Pancreas (tissue), 10 donors: ENCODE results near the gene LTBP1. TPM values are rescaled to one million over a fixed set of nuclear protein-coding genes. Genes with fewer than 3 reads are reported as not detected.

Source experiments
- ATAC-seq, 4 donors: fragments of 200-7000 bp; cut with Tn5 transposase; one replicate each; pipeline versions ENCODE4 v1.8.0 to v1.9.1; 2020; ENCODE audit warnings: mild to moderate bottlenecking in 4 of 4, moderate library complexity in 4 of 4
- DNase-seq, 6 donors: peaks; one replicate each; pipeline ENCODE4 v3.0.0-alpha.2; 2020
- FAIRE-seq: peaks from 2 replicates; lab custom pipeline; 2012; peaks lifted over from hg19 to GRCh38; lab: Jason Lieb, UNC
- H3K27ac ChIP-seq, 4 donors: fragments of 200-600 bp; sonication (generic); 1 replicate in 3 of 4; 2 replicates in 1 of 4; pipeline versions ENCODE4 v1.5.0 to v1.8.0; 2020
- H3K27me3 ChIP-seq, 4 donors: fragments of 200-600 bp; one replicate each; pipeline ENCODE4 v1.8.0; 2021
- H3K36me3 ChIP-seq, 3 donors: fragments of 200-600 bp; sonication (generic) in 1 of 3; one replicate each; pipeline versions ENCODE4 v1.5.0 to v1.8.0; 2020 to 2021
- H3K4me1 ChIP-seq, 3 donors: fragments of 200-600 bp; one replicate each; pipeline ENCODE4 v1.8.0; 2021
- H3K4me3 ChIP-seq, 4 donors: fragments of 200-600 bp; sonication (generic) in 2 of 4; one replicate each; pipeline versions ENCODE4 v1.5.0 to v1.8.0; 2020 to 2021
- H3K9me3 ChIP-seq, 4 donors: fragments of 200-600 bp; one replicate each; pipeline ENCODE4 v1.8.0; 2021
- WGBS, 2 donors: extraction: QIAGEN DNeasy Blood & Tissue Kit; methylation state at CpG; one replicate each; pipeline ENCODE4 v1.1.7; 2013; 5-methylcytosine and 5-hydroxymethylcytosine counted together
- intact Hi-C, 3 donors: fragments of 100-400 bp; cut with DNase I; formaldehyde crosslinking; loops; one replicate each; pipeline versions ENCODE4 v1.11.1 to v1.14.2; 2022
- polyA plus RNA-seq, 2 donors: library from polyadenylated mRNA; stranded (reverse); fragments of 200-250 nt; gene quantifications; one replicate each; pipeline ENCODE4 v1.2.3, GENCODE V29; 2013
- total RNA-seq, 6 donors: library from RNA; stranded (reverse); fragmentation: NEBNext Ultra II Directional in 4 of 6; extraction: Animal tissue kit (Norgen Biotek cat#: 25700) in 4 of 6; gene quantifications; one replicate each; pipeline versions ENCODE4 v1.2.1 to v1.2.4, GENCODE V29; 2021 to 2023
- TF ChIP-seq, protein P1 (sequence below), 4 donors: fragments of 200-600 bp; sonication (generic) in 3 of 4; IDR thresholded peaks; one replicate each; pipeline versions ENCODE4 v1.5.0 to v1.8.0; 2021; ENCODE audit warnings: antibody characterized with exemption in 4 of 4
- donor health status: healthy with polysubstance abuse.
- donor health status: DM: no; HTN: no; CAD: no; lungs with moderate emphysema.
- donor health status: DM: no; HTN: no; CAD: no.
- donor health status: control.
- donor health status: control.
- donor health status: Bipolar disorder and iron deficiency.
- donor health status: DM: yes; HTN: yes; CAD: no.
- donor health status: DM: no; HTN: no; CAD: no.
- donor health status: DM: no; HTN: no; CAD: no.
- donor health status: DM: yes; HTN: yes; CAD: no.

The LTBP1 gene
- total and polyA plus RNA-seq, 8 donors: 0.83 to 21.2 (median 2.6) TPM

DNA sequence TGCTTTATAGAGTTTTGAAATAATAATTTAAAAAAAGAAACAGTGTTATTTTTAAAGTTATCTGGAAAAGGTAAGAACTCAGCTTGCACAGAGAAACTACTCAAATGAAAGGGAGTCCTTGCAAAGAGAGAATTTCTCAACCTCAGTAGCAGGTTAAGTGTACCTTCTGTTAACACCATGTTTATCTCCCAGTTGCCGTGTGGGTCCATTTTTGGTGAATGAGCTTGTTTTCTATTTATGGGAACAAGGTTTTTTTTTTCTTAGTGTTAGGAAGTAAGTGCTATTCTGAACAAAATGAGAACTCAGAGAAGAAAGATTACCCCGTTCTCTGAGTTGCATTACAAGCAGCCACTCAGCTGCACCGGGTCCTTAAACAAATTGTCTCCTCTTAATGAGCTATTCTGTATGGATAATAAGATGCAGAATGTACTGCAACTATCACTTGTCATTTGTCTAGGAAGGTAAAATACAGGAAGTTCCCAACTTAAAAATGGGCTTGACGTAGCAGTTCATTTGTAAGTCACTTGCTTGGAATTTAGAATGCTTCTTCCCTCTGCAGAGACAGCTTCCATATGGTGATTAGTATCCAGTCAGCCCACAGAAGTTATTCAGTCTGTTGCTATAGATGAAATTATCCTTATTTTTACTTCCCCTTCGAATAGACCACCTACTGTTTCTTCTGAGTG is 74.9 kb downstream of the LTBP1 start:
- WGBS, 2 donors: 74 to 79% methylated on average over 5 of the region's 5 CpGs
- H3K4me3 ChIP-seq: no peak overlapping the region
- TF ChIP-seq, protein P1, sequence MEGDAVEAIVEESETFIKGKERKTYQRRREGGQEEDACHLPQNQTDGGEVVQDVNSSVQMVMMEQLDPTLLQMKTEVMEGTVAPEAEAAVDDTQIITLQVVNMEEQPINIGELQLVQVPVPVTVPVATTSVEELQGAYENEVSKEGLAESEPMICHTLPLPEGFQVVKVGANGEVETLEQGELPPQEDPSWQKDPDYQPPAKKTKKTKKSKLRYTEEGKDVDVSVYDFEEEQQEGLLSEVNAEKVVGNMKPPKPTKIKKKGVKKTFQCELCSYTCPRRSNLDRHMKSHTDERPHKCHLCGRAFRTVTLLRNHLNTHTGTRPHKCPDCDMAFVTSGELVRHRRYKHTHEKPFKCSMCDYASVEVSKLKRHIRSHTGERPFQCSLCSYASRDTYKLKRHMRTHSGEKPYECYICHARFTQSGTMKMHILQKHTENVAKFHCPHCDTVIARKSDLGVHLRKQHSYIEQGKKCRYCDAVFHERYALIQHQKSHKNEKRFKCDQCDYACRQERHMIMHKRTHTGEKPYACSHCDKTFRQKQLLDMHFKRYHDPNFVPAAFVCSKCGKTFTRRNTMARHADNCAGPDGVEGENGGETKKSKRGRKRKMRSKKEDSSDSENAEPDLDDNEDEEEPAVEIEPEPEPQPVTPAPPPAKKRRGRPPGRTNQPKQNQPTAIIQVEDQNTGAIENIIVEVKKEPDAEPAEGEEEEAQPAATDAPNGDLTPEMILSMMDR (IDR thresholded peaks at IDR 0.05): no peak
- no peaks in the 10 kb centered on the region for H3K9me3 ChIP-seq
- no peak overlapping the region for H3K27ac ChIP-seq
- DNase-seq: no peak
- ATAC-seq: no peak
- no peak for FAIRE-seq
- intact Hi-C loops: no loop called here
- H3K4me1 ChIP-seq: no peaks in the 10 kb centered on the region
- no peaks in the 10 kb centered on the region for H3K36me3 ChIP-seq
- H3K27me3 ChIP-seq: no peaks in the 10 kb centered on the region

DNA sequence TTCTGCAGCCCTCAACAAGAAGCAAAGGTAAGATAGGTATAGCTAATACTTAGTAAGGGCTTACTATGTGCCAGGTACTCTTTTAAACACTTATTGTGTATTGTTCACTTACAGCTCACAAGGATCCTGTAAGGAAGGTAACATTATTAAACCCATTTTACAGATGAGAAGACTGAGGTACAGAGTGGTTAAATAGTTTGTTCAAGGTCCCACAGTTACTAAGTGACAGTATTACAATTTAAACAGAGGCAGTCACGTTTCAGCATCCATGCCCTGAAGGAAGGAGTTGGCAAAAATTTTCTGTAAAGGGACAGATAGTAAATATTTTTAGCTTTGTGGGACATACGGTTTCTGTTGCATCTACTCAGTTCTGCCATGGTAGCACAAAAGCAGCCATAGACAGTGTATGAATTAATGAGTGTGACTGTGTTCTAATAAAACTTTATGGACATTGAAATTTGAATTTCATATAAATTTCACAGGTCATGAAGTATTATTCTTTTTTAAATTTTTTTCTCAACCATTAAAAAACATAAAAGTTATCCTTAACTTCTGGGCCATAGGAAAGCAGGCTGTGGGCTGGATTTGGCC is 75.7 kb downstream of the LTBP1 start:
- WGBS, 2 donors: 66 to 86% methylated on average over 2 of the region's 2 CpGs
- intact Hi-C loops: no loop called here
- FAIRE-seq (no peak), ATAC-seq (no peak), DNase-seq (no peak)
- TF ChIP-seq, protein P1 (IDR thresholded peaks at IDR 0.05): no peak
- H3K27me3 ChIP-seq: no peaks in the 10 kb centered on the region
- H3K4me1 ChIP-seq: no peaks in the 10 kb centered on the region
- no peak overlapping the region for H3K27ac ChIP-seq
- no peak overlapping the region for H3K4me3 ChIP-seq
- H3K9me3 ChIP-seq: no peaks in the 10 kb centered on the region
- H3K36me3 ChIP-seq: no peaks in the 10 kb centered on the region

DNA sequence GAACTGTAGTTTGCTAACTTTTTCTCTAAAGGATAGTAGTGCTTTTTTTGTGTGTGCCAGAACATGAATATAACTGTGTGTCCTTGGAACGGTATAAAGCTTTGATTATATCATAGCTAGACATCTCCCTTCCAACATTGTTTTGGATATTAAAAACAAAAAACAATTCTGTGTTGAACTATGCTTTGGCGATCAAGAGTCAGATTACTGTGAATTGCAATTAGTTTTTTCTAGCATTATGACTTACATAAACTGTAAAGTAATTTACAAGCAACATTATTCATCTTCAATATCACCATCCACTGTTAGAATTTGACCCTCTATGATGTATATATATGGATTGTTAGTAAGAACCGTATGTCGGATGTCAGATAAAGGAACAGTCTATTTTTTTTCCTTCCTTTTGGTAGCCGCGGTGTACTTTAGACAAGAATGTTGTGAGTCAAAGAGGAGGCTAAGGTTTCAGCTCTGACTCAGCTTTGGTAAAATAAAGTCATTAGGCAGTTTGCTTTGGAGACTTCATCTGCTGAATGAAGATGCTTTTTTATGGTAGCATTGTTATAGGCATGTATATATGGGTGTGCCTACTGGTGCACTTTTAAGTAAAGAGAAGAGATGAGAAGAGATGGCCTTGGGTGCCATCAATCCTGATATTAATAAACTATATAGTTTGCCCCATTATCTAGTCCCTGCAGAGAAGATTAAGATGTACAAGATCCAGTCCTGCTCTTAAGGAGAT is 76.4 kb downstream of the LTBP1 start:
- TF ChIP-seq, protein P1 (IDR thresholded peaks at IDR 0.05): no peak
- Histone ChIP-seq H3K4me3 (no peak overlapping the region), H3K27me3 (no peaks in the 10 kb centered on the region), H3K36me3 (no peaks in the 10 kb centered on the region), H3K27ac (no peak overlapping the region), H3K4me1 (no peaks in the 10 kb centered on the region), H3K9me3 (no peaks in the 10 kb centered on the region)
- ATAC-seq: peak in 1 of 4 donors; percentile 27
- intact Hi-C loops: no loop called here
- DNase-seq: no peak
- FAIRE-seq: no peak
- WGBS, 2 donors: 61 to 75% methylated on average over 6 of the region's 6 CpGs

DNA sequence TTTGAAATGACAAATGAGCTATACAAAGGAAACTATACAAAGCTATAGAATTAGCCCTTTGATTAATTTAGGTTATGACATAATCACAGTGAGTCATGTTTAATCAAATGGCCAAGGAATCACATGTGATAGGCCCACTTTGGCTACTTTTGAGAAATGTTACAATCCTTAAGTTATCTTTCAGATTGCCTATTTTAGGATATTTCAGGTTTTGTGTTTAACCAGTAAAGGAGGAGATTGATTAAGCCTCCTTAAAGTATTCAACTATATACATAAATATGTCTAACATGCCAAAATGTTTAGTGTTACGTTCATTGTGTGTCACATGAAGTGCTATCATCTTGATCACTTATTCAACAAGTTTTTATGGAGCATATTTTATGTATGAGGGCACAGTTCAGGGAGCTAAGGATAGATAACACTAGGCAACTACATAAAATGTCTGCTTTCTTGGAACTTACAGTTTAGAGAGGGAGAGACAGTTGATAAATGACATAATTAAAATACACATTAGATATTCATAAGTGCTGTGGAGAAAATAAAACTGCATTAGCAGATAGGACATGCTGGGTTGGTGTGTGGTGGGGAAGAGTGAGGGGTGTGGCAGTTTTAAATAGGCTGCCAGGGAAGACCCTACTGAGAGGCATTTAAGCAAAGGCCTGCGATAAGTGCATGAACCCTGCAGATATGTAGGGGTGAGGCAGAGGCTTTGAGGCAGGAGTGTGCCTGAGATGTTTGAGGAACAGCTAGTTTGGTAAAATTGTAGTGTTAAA is 77.2 kb downstream of the LTBP1 start:
- FAIRE-seq: no peak
- no peak overlapping the region for H3K4me3 ChIP-seq
- WGBS, 2 donors: 90 to 92% methylated on average over 2 of the region's 2 CpGs
- DNase-seq: no peak
- H3K9me3 ChIP-seq: no peaks in the 10 kb centered on the region
- TF ChIP-seq, protein P1 (IDR thresholded peaks at IDR 0.05): no peak
- no peak for ATAC-seq
- no peaks in the 10 kb centered on the region for H3K36me3 ChIP-seq
- intact Hi-C loops: no loop called here
- no peak overlapping the region for H3K27ac ChIP-seq
- no peaks in the 10 kb centered on the region for H3K4me1 ChIP-seq
- H3K27me3 ChIP-seq: no peaks in the 10 kb centered on the region
